ENCODE data around the gene PCK2. TPM values are rescaled to one million over a fixed set of nuclear protein-coding genes. Genes with fewer than 3 reads are reported as not detected.
"Not testable (repeated sequence)": the region's sequence is repeated elsewhere in the genome, so short reads cannot be mapped to it uniquely, and the experiment has no call there.

PCK2 gene
- total and polyA plus RNA-seq, 4 donors = 3.9 to 7.0 (median 5.8) TPM

DNA sequence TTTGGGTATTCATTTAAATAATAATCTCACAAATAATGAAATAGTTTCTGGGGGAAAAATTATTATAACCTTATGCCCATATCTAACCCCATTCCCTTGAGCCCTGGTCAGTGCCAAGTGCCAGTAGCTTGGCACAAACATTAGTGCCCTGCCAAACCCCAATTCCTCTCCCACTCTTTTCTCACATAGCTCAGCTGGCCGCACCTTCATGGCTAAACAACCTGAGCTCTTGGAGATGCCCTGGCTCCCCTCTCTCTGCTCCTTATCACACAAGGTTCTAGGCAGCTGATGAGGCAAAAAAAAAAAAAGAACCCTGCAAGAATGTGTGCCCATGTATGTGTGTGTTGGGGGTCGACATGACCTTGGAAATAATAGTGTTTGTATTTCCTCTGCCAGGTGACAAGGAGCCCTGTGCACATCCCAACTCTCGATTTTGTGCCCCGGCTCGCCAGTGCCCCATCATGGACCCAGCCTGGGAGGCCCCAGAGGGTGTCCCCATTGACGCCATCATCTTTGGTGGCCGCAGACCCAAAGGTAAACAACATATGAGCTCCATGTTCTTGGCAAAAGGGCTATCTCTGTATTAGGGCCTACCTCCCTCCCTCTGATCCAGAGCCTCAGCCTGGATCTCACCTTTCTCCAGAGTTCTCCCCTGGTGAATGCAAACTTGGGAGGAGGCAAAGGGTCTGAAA, 8.4 kb downstream of the PCK2 start:
- Histone ChIP-seq H3K27ac (ENCODE audit: low read depth, low read length) (no peak overlapping the region), H3K4me1 (ENCODE audit: control insufficient read depth, insufficient read depth, low read length) (peaks cover 4% of the 10 kb centered on the region), H3K36me3 (ENCODE audit: control insufficient read depth, insufficient read depth, low read length) (peaks cover 13% of the 10 kb centered on the region), H3K9me3 (ENCODE audit: control insufficient read depth, insufficient read depth, low read length) (no peaks in the 10 kb centered on the region), H3K4me3 (ENCODE audit: low read depth, low read length) (no peak overlapping the region), H3K27me3 (ENCODE audit: control insufficient read depth, insufficient read depth, low read length) (no peaks in the 10 kb centered on the region)
- no peak for DNase-seq (ENCODE audit: low read depth in 4 of 6, low spot score in 6 of 6)
- WGBS (ENCODE audit: insufficient coverage) = 88% methylated on average over 6 of the region's 7 CpGs

- Histone ChIP-seq H3K4me1 (ENCODE audit: control insufficient read depth, insufficient read depth, low read length) (peaks cover 4% of the 10 kb centered on the region), H3K27me3 (ENCODE audit: control insufficient read depth, insufficient read depth, low read length) (no peaks in the 10 kb centered on the region), H3K9me3 (ENCODE audit: control insufficient read depth, insufficient read depth, low read length) (no peaks in the 10 kb centered on the region), H3K4me3 (ENCODE audit: low read depth, low read length) (no peak overlapping the region), H3K27ac (ENCODE audit: low read depth, low read length) (no peak overlapping the region), H3K36me3 (ENCODE audit: control insufficient read depth, insufficient read depth, low read length) (peaks cover 9% of the 10 kb centered on the region)
- 96% methylated on average over 13 of the region's 13 CpGs for WGBS (ENCODE audit: insufficient coverage)
- no peak for DNase-seq (ENCODE audit: low read depth in 4 of 6, low spot score in 6 of 6)
Observed at GRCh38 chr14:24103451-24103850, 9.3 kb downstream of the PCK2 start.

DNA sequence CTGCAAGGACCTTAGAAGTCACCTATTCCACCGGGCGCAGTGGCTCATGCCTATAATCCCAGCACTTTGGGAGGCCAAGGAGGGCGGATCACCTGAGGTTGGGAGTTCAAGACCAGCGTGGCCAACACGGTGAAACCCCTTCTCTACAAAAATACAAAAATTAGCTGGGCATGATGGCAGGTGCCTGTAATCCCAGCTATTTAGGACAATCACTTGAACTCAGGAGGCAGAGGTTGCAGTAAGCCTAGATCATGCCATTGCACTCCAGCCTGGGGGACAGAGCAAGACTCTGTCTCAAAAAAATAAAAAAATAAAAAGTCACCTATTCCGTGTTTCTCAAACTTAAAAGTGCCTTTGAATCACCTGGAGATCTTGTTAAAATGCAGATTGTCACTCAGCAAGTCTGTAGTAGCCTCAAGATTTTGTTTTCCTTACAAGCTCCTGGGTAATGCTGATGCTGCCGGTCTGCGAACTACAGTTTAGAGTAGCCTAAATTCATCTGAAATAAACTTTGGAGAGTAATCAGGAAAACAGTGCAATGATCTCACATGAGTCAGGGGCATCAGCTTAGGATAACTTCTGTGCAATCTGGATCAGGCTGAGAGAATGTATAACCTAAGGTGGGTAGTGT, 11.6 kb downstream of the PCK2 start:
- not testable (repeated sequence) for H3K9me3 ChIP-seq (ENCODE audit: control insufficient read depth, insufficient read depth, low read length); H3K36me3 ChIP-seq (ENCODE audit: control insufficient read depth, insufficient read depth, low read length); H3K4me3 ChIP-seq (ENCODE audit: low read depth, low read length); H3K27ac ChIP-seq (ENCODE audit: low read depth, low read length); H3K27me3 ChIP-seq (ENCODE audit: control insufficient read depth, insufficient read depth, low read length); DNase-seq (ENCODE audit: low read depth in 4 of 6, low spot score in 6 of 6); H3K4me1 ChIP-seq (ENCODE audit: control insufficient read depth, insufficient read depth, low read length)
- 93% methylated on average over 6 of the region's 8 CpGs for WGBS (ENCODE audit: insufficient coverage)

DNA sequence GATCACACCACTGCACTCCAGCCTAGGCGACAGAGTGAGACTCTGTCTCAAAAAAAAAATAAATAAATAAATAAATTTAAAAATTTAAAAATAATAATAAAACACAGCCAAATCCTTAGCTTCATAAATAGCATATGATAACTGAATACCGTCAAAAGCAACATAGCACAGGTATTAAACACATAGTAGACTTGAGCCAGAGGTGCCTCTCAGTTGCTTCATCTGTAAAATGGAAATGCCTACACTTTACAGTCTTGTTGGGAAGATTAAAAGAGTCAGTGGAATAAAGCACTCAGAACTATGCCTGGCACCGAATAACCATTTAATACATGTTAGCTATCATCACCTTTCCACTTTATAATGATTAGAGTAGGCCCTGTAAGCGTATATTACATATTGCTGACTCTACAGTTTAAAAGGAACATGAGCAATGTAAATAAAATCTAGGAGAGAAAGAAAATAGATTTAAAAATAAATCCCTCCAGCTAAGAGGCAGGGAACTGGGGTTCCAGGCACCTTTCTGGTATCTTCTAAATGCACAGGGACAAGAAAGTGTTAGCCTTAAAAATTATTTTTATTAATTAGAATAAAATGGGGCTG, 12.7 kb downstream of the PCK2 start:
- no peak for DNase-seq (ENCODE audit: low read depth in 4 of 6, low spot score in 6 of 6)
- Histone ChIP-seq H3K4me3 (ENCODE audit: low read depth, low read length) (no peak overlapping the region), H3K36me3 (ENCODE audit: control insufficient read depth, insufficient read depth, low read length) (peaks cover 3% of the 10 kb centered on the region), H3K4me1 (ENCODE audit: control insufficient read depth, insufficient read depth, low read length) (no peaks in the 10 kb centered on the region), H3K27ac (ENCODE audit: low read depth, low read length) (no peak overlapping the region), H3K27me3 (ENCODE audit: control insufficient read depth, insufficient read depth, low read length) (no peaks in the 10 kb centered on the region), H3K9me3 (ENCODE audit: control insufficient read depth, insufficient read depth, low read length) (no peaks in the 10 kb centered on the region)
- WGBS (ENCODE audit: insufficient coverage) = no CpG with 5 or more reads among the region's 4 CpGs

GRCh38 chr14:24108336-24108874, 14.3 kb downstream of the PCK2 start:
- DNase-seq (ENCODE audit: low read depth in 4 of 6, low spot score in 6 of 6) = no peak
- Histone ChIP-seq H3K4me1 (ENCODE audit: control insufficient read depth, insufficient read depth, low read length) (no peaks in the 10 kb centered on the region), H3K36me3 (ENCODE audit: control insufficient read depth, insufficient read depth, low read length) (peaks cover 3% of the 10 kb centered on the region), H3K27ac (ENCODE audit: low read depth, low read length) (no peak overlapping the region), H3K4me3 (ENCODE audit: low read depth, low read length) (no peak overlapping the region), H3K27me3 (ENCODE audit: control insufficient read depth, insufficient read depth, low read length) (no peaks in the 10 kb centered on the region), H3K9me3 (ENCODE audit: control insufficient read depth, insufficient read depth, low read length) (no peaks in the 10 kb centered on the region)
- WGBS (ENCODE audit: insufficient coverage) = 100% methylated on average over 2 of the region's 5 CpGs

DNA sequence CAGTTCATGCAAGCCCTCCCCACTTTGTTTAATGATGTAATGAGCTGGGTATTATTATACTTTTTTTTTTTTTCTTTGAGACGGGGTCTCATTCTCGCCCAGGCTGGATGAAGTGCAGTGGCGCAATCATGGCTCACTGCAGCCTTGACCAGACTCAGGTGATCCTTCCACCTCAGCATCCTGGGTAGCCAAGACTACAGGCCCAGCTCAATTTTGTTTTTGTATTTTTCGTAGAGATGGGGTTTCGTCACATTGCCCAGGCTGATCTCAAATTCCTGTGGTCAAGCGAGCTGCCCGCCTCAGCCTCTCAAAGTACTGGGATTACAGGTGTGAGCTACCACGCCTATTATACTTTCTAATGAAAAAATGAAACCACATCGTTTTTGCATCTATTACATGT, 15.9 kb downstream of the PCK2 start:
- Histone ChIP-seq H3K9me3 (ENCODE audit: control insufficient read depth, insufficient read depth, low read length) (no peaks in the 10 kb centered on the region), H3K4me3 (ENCODE audit: low read depth, low read length) (no peak overlapping the region), H3K36me3 (ENCODE audit: control insufficient read depth, insufficient read depth, low read length) (no peaks in the 10 kb centered on the region), H3K27me3 (ENCODE audit: control insufficient read depth, insufficient read depth, low read length) (no peaks in the 10 kb centered on the region), H3K27ac (ENCODE audit: low read depth, low read length) (no peak overlapping the region), H3K4me1 (ENCODE audit: control insufficient read depth, insufficient read depth, low read length) (peaks cover 4% of the 10 kb centered on the region)
- no peak for DNase-seq (ENCODE audit: low read depth in 4 of 6, low spot score in 6 of 6)
- 100% methylated on average over 1 of the region's 9 CpGs for WGBS (ENCODE audit: insufficient coverage)

DNA sequence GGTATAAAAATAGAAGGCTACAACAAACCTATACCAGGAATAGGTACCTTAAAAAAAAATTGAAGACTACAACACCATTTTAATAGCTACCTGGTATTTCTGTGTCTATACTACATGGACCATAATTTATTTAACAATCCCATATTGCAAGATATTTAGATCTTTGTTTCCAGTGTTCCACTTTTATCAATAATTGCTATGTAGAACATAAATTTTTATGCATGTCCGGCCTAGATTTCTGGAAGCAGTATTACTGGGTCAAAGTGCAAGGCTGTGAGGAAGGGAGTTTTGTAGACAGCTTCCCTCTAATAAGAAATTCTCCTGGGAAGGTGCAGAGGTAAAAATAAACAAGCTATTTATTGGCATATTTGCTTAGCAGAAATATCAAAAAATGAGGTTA, 16.4 kb downstream of the PCK2 start:
- Histone ChIP-seq H3K4me1 (ENCODE audit: control insufficient read depth, insufficient read depth, low read length) (peaks cover 7% of the 10 kb centered on the region), H3K36me3 (ENCODE audit: control insufficient read depth, insufficient read depth, low read length) (no peaks in the 10 kb centered on the region), H3K4me3 (ENCODE audit: low read depth, low read length) (no peak overlapping the region), H3K27ac (ENCODE audit: low read depth, low read length) (no peak overlapping the region), H3K27me3 (ENCODE audit: control insufficient read depth, insufficient read depth, low read length) (no peaks in the 10 kb centered on the region), H3K9me3 (ENCODE audit: control insufficient read depth, insufficient read depth, low read length) (no peaks in the 10 kb centered on the region)
- WGBS (ENCODE audit: insufficient coverage) = no CpG with 5 or more reads among the region's 1 CpG
- no peak for DNase-seq (ENCODE audit: low read depth in 4 of 6, low spot score in 6 of 6)

DNA sequence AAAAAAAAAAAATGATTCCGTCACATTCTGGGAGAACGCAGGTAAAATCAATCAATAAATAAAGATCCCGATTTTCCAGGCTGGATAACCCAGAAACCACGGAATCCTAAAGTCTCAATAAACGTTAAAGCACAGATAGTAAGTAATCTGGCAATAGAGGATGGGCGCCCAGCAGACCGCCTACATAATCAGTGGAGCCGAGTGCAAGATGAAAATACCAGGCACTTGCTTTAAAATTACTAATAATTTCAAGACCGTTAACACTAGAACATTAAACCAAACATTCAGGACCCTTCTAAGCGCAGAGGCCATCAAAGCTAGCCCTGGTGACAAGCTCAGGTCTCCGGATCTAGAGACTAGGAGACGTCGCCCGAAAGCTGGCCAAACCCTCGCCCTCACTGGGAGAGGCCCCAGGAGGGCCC, 19.3 kb downstream of the PCK2 start:
- H3K4me1 ChIP-seq (ENCODE audit: control insufficient read depth, insufficient read depth, low read length) = peaks cover 14% of the 10 kb centered on the region

GRCh38 chr14:24113801-24114531, 19.9 kb downstream of the PCK2 start:
- 0% methylated on average over 42 of the region's 42 CpGs for WGBS (ENCODE audit: insufficient coverage)
- H3K4me3 ChIP-seq (ENCODE audit: low read depth, low read length) = peak overlapping the region; percentile 93
- no peaks in the 10 kb centered on the region for H3K27me3 ChIP-seq (ENCODE audit: control insufficient read depth, insufficient read depth, low read length)
- DNase-seq (ENCODE audit: low read depth in 4 of 6, low spot score in 6 of 6) = peak in 5 of 6 donors; percentile 64 to 96 (median 81)
- H3K36me3 ChIP-seq (ENCODE audit: control insufficient read depth, insufficient read depth, low read length) = peaks cover 10% of the 10 kb centered on the region
- H3K4me1 ChIP-seq (ENCODE audit: control insufficient read depth, insufficient read depth, low read length) = peaks cover 14% of the 10 kb centered on the region
- no peaks in the 10 kb centered on the region for H3K9me3 ChIP-seq (ENCODE audit: control insufficient read depth, insufficient read depth, low read length)
- peak overlapping the region; percentile 100 for H3K27ac ChIP-seq (ENCODE audit: low read depth, low read length)

More for the DNA sequence above, 19.3 kb downstream of the PCK2 start:
- H3K9me3 ChIP-seq (ENCODE audit: control insufficient read depth, insufficient read depth, low read length) = no peaks in the 10 kb centered on the region
- 2% methylated on average over 10 of the region's 15 CpGs for whole genome bisulfite sequencing (ENCODE audit: insufficient coverage)
- H3K27me3 ChIP-seq (ENCODE audit: control insufficient read depth, insufficient read depth, low read length) = no peaks in the 10 kb centered on the region
- peak overlapping the region; percentile 93 for H3K4me3 ChIP-seq (ENCODE audit: low read depth, low read length)
- no peak for DNase-seq (ENCODE audit: low read depth in 4 of 6, low spot score in 6 of 6)
- peaks cover 7% of the 10 kb centered on the region for H3K36me3 ChIP-seq (ENCODE audit: control insufficient read depth, insufficient read depth, low read length)
- H3K27ac ChIP-seq (ENCODE audit: low read depth, low read length) = peak overlapping the region; percentile 100

Data from spinal cord (tissue), 10 donors.